PFSK-1 (cell line): Measurements from ENCODE around the gene EVC2.

Experiments
- FOXP2 ChIP-seq: optimal IDR thresholded peaks from 2 replicates; pipeline ENCODE3; 2011; ENCODE audit warnings: borderline replicate concordance, control low read depth, inconsistent platforms; ENCODE audit not compliant: insufficient read depth; ENCODE audit errors: extremely low read length, extremely low read depth
- POLR2AphosphoS5 ChIP-seq: IDR thresholded peaks from 2 replicates; pipeline ENCODE4 v1.6.1; 2012; ENCODE audit warnings: low read depth, mild to moderate bottlenecking, control low read depth, low read length, moderate library complexity
- SIN3A ChIP-seq: IDR thresholded peaks from 2 replicates; pipeline ENCODE4 v1.6.1; 2012; ENCODE audit warnings: mild to moderate bottlenecking, low read length, moderate library complexity, borderline replicate concordance; ENCODE audit not compliant: insufficient read depth
- TAF1 ChIP-seq: IDR thresholded peaks from 2 replicates; pipeline ENCODE4 v1.6.1; 2012; ENCODE audit warnings: low read length, control low read depth, borderline replicate concordance; ENCODE audit not compliant: insufficient read depth
- TF ChIP-seq, protein P1 (sequence below), 2 experiments: IDR thresholded peaks; 2 replicates each; pipeline versions ENCODE4 v1.6.1 to v1.8.0; 2011 to 2012; ENCODE audit warnings: low read depth in 2 of 2, low read length in 2 of 2, control low read depth in 1 of 2, inconsistent platforms in 1 of 2, mild to moderate bottlenecking in 1 of 2, moderate library complexity in 1 of 2; ENCODE audit not compliant: insufficient read depth in 1 of 2

EVC2 gene

GRCh38 chr4:5631352-5632065, 76.8 kb downstream of the EVC2 start:
- TF ChIP-seq FOXP2 (no peak), POLR2AphosphoS5 (no peak), SIN3A (no peak), TAF1 (no peak)
- TF ChIP-seq, protein P1, sequence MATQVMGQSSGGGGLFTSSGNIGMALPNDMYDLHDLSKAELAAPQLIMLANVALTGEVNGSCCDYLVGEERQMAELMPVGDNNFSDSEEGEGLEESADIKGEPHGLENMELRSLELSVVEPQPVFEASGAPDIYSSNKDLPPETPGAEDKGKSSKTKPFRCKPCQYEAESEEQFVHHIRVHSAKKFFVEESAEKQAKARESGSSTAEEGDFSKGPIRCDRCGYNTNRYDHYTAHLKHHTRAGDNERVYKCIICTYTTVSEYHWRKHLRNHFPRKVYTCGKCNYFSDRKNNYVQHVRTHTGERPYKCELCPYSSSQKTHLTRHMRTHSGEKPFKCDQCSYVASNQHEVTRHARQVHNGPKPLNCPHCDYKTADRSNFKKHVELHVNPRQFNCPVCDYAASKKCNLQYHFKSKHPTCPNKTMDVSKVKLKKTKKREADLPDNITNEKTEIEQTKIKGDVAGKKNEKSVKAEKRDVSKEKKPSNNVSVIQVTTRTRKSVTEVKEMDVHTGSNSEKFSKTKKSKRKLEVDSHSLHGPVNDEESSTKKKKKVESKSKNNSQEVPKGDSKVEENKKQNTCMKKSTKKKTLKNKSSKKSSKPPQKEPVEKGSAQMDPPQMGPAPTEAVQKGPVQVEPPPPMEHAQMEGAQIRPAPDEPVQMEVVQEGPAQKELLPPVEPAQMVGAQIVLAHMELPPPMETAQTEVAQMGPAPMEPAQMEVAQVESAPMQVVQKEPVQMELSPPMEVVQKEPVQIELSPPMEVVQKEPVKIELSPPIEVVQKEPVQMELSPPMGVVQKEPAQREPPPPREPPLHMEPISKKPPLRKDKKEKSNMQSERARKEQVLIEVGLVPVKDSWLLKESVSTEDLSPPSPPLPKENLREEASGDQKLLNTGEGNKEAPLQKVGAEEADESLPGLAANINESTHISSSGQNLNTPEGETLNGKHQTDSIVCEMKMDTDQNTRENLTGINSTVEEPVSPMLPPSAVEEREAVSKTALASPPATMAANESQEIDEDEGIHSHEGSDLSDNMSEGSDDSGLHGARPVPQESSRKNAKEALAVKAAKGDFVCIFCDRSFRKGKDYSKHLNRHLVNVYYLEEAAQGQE (IDR thresholded peaks at IDR 0.05; ENCODE audit: insufficient read depth in 1 of 2, low read depth in 2 of 2, low read length in 2 of 2), result no peak

DNA sequence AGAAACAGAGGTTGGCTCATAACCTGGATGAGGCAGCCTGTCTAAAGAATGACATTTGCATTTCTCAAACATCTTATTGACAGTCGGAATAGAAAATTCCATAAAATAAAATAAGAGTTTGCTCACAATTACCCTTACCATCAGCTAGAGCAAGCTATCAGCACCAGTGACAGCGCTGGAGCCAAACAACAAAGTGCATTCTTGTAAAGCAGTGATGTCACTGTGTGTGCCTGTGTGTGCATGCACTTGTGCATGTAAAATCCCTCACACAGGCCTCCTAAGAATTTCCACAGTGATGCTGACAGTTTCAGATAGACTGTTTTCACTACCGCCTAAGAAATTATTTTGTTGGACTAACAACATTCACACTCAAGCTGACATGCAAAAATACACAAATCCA, 77.6 kb downstream of the EVC2 start:
- TF ChIP-seq TAF1 (no peak), POLR2AphosphoS5 (no peak), FOXP2 (no peak)
- TF ChIP-seq, protein P1 (IDR thresholded peaks at IDR 0.05; ENCODE audit: insufficient read depth in 1 of 2, low read depth in 2 of 2, low read length in 2 of 2), result peak in 1 of 2 experiments; percentile 64; a peak in 1 of 4 replicates

DNA sequence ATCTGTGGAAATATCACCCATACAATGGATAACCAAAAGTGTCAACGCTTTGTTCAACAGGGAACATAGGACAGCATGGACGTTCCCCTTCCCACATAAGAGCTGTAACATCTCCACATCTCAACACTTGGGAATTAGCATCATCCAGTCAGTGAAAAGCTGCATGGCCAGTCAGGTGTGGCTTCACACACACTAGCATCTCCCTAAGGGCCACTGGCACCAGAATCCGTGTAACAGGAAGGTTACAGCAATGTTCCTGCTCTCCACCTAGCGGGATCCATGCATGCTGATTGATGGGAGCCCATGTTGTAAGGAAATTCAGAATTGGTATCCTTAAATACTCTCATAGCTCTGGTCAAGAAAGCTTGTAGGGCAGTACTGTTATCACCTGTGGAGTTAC, 78.8 kb downstream of the EVC2 start:
- TF ChIP-seq POLR2AphosphoS5 (no peak), SIN3A (no peak), FOXP2 (no peak), TAF1 (no peak)
- TF ChIP-seq, protein P1 (IDR thresholded peaks at IDR 0.05; ENCODE audit: insufficient read depth in 1 of 2, low read depth in 2 of 2, low read length in 2 of 2), result no peak

DNA sequence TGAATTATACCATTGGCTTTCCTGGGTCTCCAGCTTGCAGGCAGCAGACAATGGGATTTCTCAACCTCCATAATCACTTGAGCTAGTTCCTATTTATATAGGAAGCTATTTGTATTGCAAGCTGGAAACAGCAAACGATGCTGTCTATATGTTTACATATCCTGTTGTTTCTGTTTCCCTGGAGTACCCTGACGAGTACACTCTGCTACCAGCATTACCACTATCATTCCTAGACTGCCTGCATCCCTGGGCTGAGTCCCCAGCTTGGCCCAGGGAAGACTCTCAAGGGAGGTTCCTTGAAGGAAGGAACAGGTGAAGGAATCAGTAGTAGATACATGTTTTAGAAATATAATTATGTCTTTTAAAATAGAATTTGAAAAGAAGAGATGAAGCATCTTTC, 81.4 kb downstream of the EVC2 start:
- TF ChIP-seq TAF1, result no peak
- no peak for TF ChIP-seq SIN3A
- TF ChIP-seq POLR2AphosphoS5, result no peak
- TF ChIP-seq FOXP2, result no peak
- TF ChIP-seq, protein P1 (IDR thresholded peaks at IDR 0.05; ENCODE audit: insufficient read depth in 1 of 2, low read depth in 2 of 2, low read length in 2 of 2), result no peak

DNA sequence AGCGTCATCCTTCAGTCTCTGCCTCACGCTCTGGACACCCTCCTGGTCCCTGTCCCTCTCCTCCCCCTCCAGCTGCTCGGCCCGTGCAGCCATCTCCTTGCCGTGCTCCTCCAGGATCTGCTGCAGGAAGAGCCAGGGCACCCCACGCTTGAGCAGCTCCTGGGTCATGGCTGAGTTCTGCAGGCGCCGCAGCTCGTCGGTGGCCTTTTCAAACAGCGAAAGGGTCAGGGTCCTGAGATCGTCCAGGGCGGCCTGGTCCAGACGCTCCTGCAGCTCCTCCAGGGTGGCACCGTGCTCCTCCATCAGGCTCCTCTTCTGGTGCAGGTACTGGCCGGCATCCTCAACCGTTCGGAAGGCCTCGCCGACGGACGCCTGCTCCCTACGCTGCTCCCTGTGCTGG, 85.8 kb downstream of the EVC2 start:
- TF ChIP-seq FOXP2 (no peak), TAF1 (no peak), SIN3A (no peak)
- TF ChIP-seq, protein P1 (IDR thresholded peaks at IDR 0.05; ENCODE audit: insufficient read depth in 1 of 2, low read depth in 2 of 2, low read length in 2 of 2), result no peak
